T-helper 17 cell (primary cell): ENCODE results near the gene ACOT6. TPM values are rescaled to one million over a fixed set of nuclear protein-coding genes. Genes with fewer than 3 reads are reported as not detected.
A peak's percentile ranks its signal among the peaks of the same experiment; 100 is the strongest.
"Not testable (repeated sequence)": the region's sequence is repeated elsewhere in the genome, so short reads cannot be mapped to it uniquely, and the experiment has no call there.

Source experiments
- ATAC-seq: fragments of 150-1000 bp; cut with Tn5 transposase; 2 replicates; pipeline ENCODE4 v1.10.0; 2021; ENCODE audit warnings: mild to moderate bottlenecking, moderate library complexity
- DNase-seq, 3 donors: peaks; one replicate each; pipeline versions ENCODE4 v3.0.0 to v3.0.0-alpha.2; 2020 to 2021
- H3K9me3 ChIP-seq: one replicate; pipeline ENCODE4 v1.7.0; 2013; ENCODE audit warnings: low read length, mild to moderate bottlenecking; ENCODE audit not compliant: control insufficient read depth, poor library complexity, severe bottlenecking
- H3K27ac Mint-ChIP-seq: one replicate; pipeline ENCODE4 v1.8.0; 2022; ENCODE audit warnings: mild to moderate bottlenecking, moderate library complexity, mixed read lengths
- H3K27me3 Mint-ChIP-seq: one replicate; pipeline ENCODE4 v1.8.0; 2022; ENCODE audit warnings: mixed read lengths
- H3K36me3 Mint-ChIP-seq: one replicate; pipeline ENCODE4 v1.8.0; 2022; ENCODE audit warnings: low read depth, mixed read lengths
- H3K4me1 Mint-ChIP-seq: one replicate; pipeline ENCODE4 v1.8.0; 2022; ENCODE audit warnings: mild to moderate bottlenecking, mixed read lengths
- H3K4me3 Mint-ChIP-seq: one replicate; pipeline ENCODE4 v1.8.0; 2022; ENCODE audit warnings: mild to moderate bottlenecking, moderate library complexity, mixed read lengths
- total RNA-seq, 4 donors: library from RNA in 2 of 4; stranded (reverse) in 2 of 4; gene quantifications; one replicate each; pipeline ENCODE4 v1.2.3 and lab custom pipeline; 2022 to 2026

Gene ACOT6
- not detected for total RNA-seq
- total RNA-seq (lab: John Stamatoyannopoulos, UW), result 0 reads per million in 2 donors

- H3K27me3 Mint-ChIP-seq, result peaks cover 9% of the 10 kb centered on the region
- H3K9me3 ChIP-seq, result no peaks in the 10 kb centered on the region
- ATAC-seq (peak; percentile 89), DNase-seq (peak; percentile 38 to 51 (median 44))
- peaks cover 2% of the 10 kb centered on the region for H3K4me1 Mint-ChIP-seq
- H3K27ac Mint-ChIP-seq, result peak within 1 kb of the TSS; percentile 59
- peak within 1 kb of the TSS; percentile 90 for H3K4me3 Mint-ChIP-seq
- H3K36me3 Mint-ChIP-seq, result no peaks in the 10 kb centered on the region
These were observed at the start of gene ACOT6 for GRCh38 chr14:73612339-73613045. TSS of gene ACOT6 (plus strand) at chr14:73612517. CDS start at chr14:73612572, 55 bp downstream.

- not testable (repeated sequence) for H3K27me3 Mint-ChIP-seq, ATAC-seq, H3K4me3 Mint-ChIP-seq, H3K36me3 Mint-ChIP-seq, DNase-seq, H3K27ac Mint-ChIP-seq, H3K9me3 ChIP-seq
- peaks cover 16% of the 10 kb centered on the region for H3K4me1 Mint-ChIP-seq
These were observed 49.6 kb upstream of the ACOT6 start for GRCh38 chr14:73562696-73563095.

GRCh38 chr14:73566431-73566830, 45.9 kb upstream of the ACOT6 start:
- peaks cover 33% of the 10 kb centered on the region for H3K4me1 Mint-ChIP-seq
- not testable (repeated sequence) for H3K27me3 Mint-ChIP-seq, H3K4me3 Mint-ChIP-seq, H3K9me3 ChIP-seq, ATAC-seq, DNase-seq, H3K27ac Mint-ChIP-seq, H3K36me3 Mint-ChIP-seq

- H3K9me3 ChIP-seq, DNase-seq, ATAC-seq, H3K27me3 Mint-ChIP-seq, H3K36me3 Mint-ChIP-seq, H3K4me3 Mint-ChIP-seq: not testable (repeated sequence)
- peak overlapping the region; percentile 95 for H3K27ac Mint-ChIP-seq
- peaks cover 33% of the 10 kb centered on the region for H3K4me1 Mint-ChIP-seq
These were observed 45.4 kb upstream of the ACOT6 start for GRCh38 chr14:73566935-73567334.

GRCh38 chr14:73567358-73567757, 45.0 kb upstream of the ACOT6 start:
- no peak for ATAC-seq
- peaks cover 33% of the 10 kb centered on the region for H3K4me1 Mint-ChIP-seq

GRCh38 chr14:73567951-73568885, 44.1 kb upstream of the ACOT6 start:
- ATAC-seq (no peak), DNase-seq (no peak)
- peaks cover 33% of the 10 kb centered on the region for H3K4me1 Mint-ChIP-seq

More at GRCh38 chr14:73567358-73567757, 45.0 kb upstream of the ACOT6 start:
- Mint-ChIP-seq H3K4me3 (peak overlapping the region; percentile 93), H3K27ac (peak overlapping the region; percentile 95), H3K36me3 (peaks cover 2% of the 10 kb centered on the region), H3K27me3 (no peaks in the 10 kb centered on the region)
- H3K9me3 ChIP-seq, result no peaks in the 10 kb centered on the region
- no peak for DNase-seq

GRCh38 chr14:73568886-73569184, 43.5 kb upstream of the ACOT6 start:
- peak overlapping the region; percentile 95 for H3K27ac Mint-ChIP-seq
- not testable (repeated sequence) for H3K27me3 Mint-ChIP-seq, DNase-seq, H3K36me3 Mint-ChIP-seq, ATAC-seq, H3K9me3 ChIP-seq
- peak overlapping the region; percentile 93 for H3K4me3 Mint-ChIP-seq
- H3K4me1 Mint-ChIP-seq, result peaks cover 33% of the 10 kb centered on the region

More at GRCh38 chr14:73567951-73568885, 44.1 kb upstream of the ACOT6 start:
- H3K9me3 ChIP-seq, result no peaks in the 10 kb centered on the region
- no peaks in the 10 kb centered on the region for H3K27me3 Mint-ChIP-seq
- H3K4me3 Mint-ChIP-seq, result peak overlapping the region; percentile 93
- peaks cover 2% of the 10 kb centered on the region for H3K36me3 Mint-ChIP-seq
- peak overlapping the region; percentile 95 for H3K27ac Mint-ChIP-seq

- Mint-ChIP-seq H3K27ac (peak within 1 kb of the TSS; percentile 95), H3K4me3 (peak within 1 kb of the TSS; percentile 93), H3K4me1 (peaks cover 35% of the 10 kb centered on the region)
- H3K36me3 Mint-ChIP-seq, H3K9me3 ChIP-seq, H3K27me3 Mint-ChIP-seq: not testable (repeated sequence)
- DNase-seq (peak; percentile 50 to 58 (median 53)), ATAC-seq (peak; percentile 74)
These were observed 42.9 kb upstream of the ACOT6 start, which contains the start of gene ACOT2 for GRCh38 chr14:73569185-73569958. TSS of gene ACOT2 (plus strand) at chr14:73569213. CDS start at chr14:73569241, 28 bp downstream.

- not testable (repeated sequence) for H3K9me3 ChIP-seq, H3K27ac Mint-ChIP-seq, H3K36me3 Mint-ChIP-seq, H3K27me3 Mint-ChIP-seq
- ATAC-seq (peak; percentile 72), DNase-seq (peak in 2 of 3 donors; percentile 46 to 48)
- H3K4me3 Mint-ChIP-seq, result peak overlapping the region; percentile 9
- H3K4me1 Mint-ChIP-seq, result peaks cover 27% of the 10 kb centered on the region
These were observed 41.4 kb upstream of the ACOT6 start for GRCh38 chr14:73570913-73571312.

- not testable (repeated sequence) for H3K27me3 Mint-ChIP-seq, DNase-seq, H3K27ac Mint-ChIP-seq, H3K9me3 ChIP-seq, H3K4me3 Mint-ChIP-seq, H3K36me3 Mint-ChIP-seq, ATAC-seq
- peaks cover 17% of the 10 kb centered on the region for H3K4me1 Mint-ChIP-seq
These were observed 39.3 kb upstream of the ACOT6 start for GRCh38 chr14:73573034-73573433.

- not testable (repeated sequence) for DNase-seq, H3K36me3 Mint-ChIP-seq, H3K27me3 Mint-ChIP-seq, H3K9me3 ChIP-seq, H3K4me3 Mint-ChIP-seq, H3K27ac Mint-ChIP-seq, H3K4me1 Mint-ChIP-seq, ATAC-seq
These were observed 38.6 kb upstream of the ACOT6 start for GRCh38 chr14:73573740-73574139.

- H3K9me3 ChIP-seq, DNase-seq, H3K27me3 Mint-ChIP-seq, ATAC-seq, H3K27ac Mint-ChIP-seq, H3K4me3 Mint-ChIP-seq, H3K4me1 Mint-ChIP-seq, H3K36me3 Mint-ChIP-seq: not testable (repeated sequence)
These were observed 38.1 kb upstream of the ACOT6 start for GRCh38 chr14:73574251-73574650.

GRCh38 chr14:73576391-73576790, 35.9 kb upstream of the ACOT6 start:
- Mint-ChIP-seq H3K27me3 (no peaks in the 10 kb centered on the region), H3K27ac (no peak overlapping the region), H3K36me3 (peaks cover 2% of the 10 kb centered on the region), H3K4me1 (peaks cover 3% of the 10 kb centered on the region), H3K4me3 (no peak overlapping the region)
- H3K9me3 ChIP-seq, result no peaks in the 10 kb centered on the region
- DNase-seq (no peak), ATAC-seq (no peak)
